Mammary microvascular endothelial cell (primary cell): ENCODE measurements around the gene UBTFL1. TPM values are rescaled to one million over a fixed set of nuclear protein-coding genes. Genes with fewer than 3 reads are reported as not detected.

Experiments
- total RNA-seq: library from RNA; depleted of rRNA; stranded (reverse); fragments of >200 nt; gene quantifications from 2 replicates; pipeline ENCODE4 v1.2.3, GENCODE V29; 2015

The UBTFL1 gene
- total RNA-seq: not detected in 2 replicates

GRCh38 chr11:90085650-90086049, at the start of gene UBTFL1:
Gene UBTFL1 (plus strand): TSS chr11:90085950. CDS start chr11:90085950, 0 bp downstream.

GRCh38 chr11:90134478-90135003, 48.8 kb downstream of the UBTFL1 start, which contains the start of gene NAALAD2:
Gene NAALAD2 (plus strand): TSS chr11:90134663. CDS start chr11:90134759, 96 bp downstream.

Other genes with a start within 250 kb of the UBTFL1 start
- not detected in 2 replicates for gene TRIM64B, start 207.5 kb upstream of the UBTFL1 start, total RNA-seq
- gene TRIM49D1, start 163.7 kb upstream of the UBTFL1 start, total RNA-seq: not detected in 2 replicates
- not detected in 2 replicates for gene TRIM49D2, start 161.9 kb upstream of the UBTFL1 start, total RNA-seq
- not detected in 2 replicates for gene TRIM64, start 119.9 kb upstream of the UBTFL1 start, total RNA-seq
- not detected in 2 replicates for gene TRIM49C, start 54.8 kb upstream of the UBTFL1 start, total RNA-seq
- gene NAALAD2, start 48.7 kb downstream of the UBTFL1 start, total RNA-seq: 0.13 and 0.20 TPM in 2 replicates
- gene CHORDC1, start 137.1 kb downstream of the UBTFL1 start, total RNA-seq: 51.1 and 66.2 TPM in 2 replicates